ENCODE measurements around the gene GFRAL. TPM values are rescaled to one million over a fixed set of nuclear protein-coding genes. Genes with fewer than 3 reads are reported as not detected.

Gene GFRAL
- total RNA-seq, 1 donor from 2014 or later, result not detected

- H3K4me1 Mint-ChIP-seq, result peaks cover 15% of the 10 kb centered on the region
- no peak for DNase-seq (ENCODE audit: low spot score in 2 of 2, unreplicated experiment in 2 of 2)
- no peak for TF ChIP-seq CTCF (IDR thresholded peaks at IDR 0.05; ENCODE audit: unreplicated experiment)
- H3K36me3 Mint-ChIP-seq, result no peaks in the 10 kb centered on the region
- H3K27ac Mint-ChIP-seq, result no peak overlapping the region
- H3K9me3 Mint-ChIP-seq, result no peaks in the 10 kb centered on the region
- no peak overlapping the region for H3K4me3 Mint-ChIP-seq
- no peaks in the 10 kb centered on the region for H3K27me3 Mint-ChIP-seq (ENCODE audit: low read depth)
These were observed 120.6 kb downstream of the GFRAL start for GRCh38 chr6:55447891-55448290.

- Mint-ChIP-seq H3K36me3 (no peaks in the 10 kb centered on the region), H3K27ac (no peak overlapping the region), H3K4me1 (peaks cover 10% of the 10 kb centered on the region), H3K9me3 (no peaks in the 10 kb centered on the region), H3K27me3 (ENCODE audit: low read depth) (no peaks in the 10 kb centered on the region), H3K4me3 (no peak overlapping the region)
- no peak for TF ChIP-seq CTCF (IDR thresholded peaks at IDR 0.05; ENCODE audit: unreplicated experiment)
- DNase-seq (ENCODE audit: low spot score in 2 of 2, unreplicated experiment in 2 of 2), result no peak
These were observed 121.2 kb downstream of the GFRAL start for GRCh38 chr6:55448451-55448850.

- peak overlapping the region; percentile 1 for H3K27ac Mint-ChIP-seq
- peaks cover 10% of the 10 kb centered on the region for H3K4me1 Mint-ChIP-seq
- no peak for DNase-seq (ENCODE audit: low spot score in 2 of 2, unreplicated experiment in 2 of 2)
- TF ChIP-seq CTCF (IDR thresholded peaks at IDR 0.05; ENCODE audit: unreplicated experiment), result no peak
- no peaks in the 10 kb centered on the region for H3K27me3 Mint-ChIP-seq (ENCODE audit: low read depth)
- H3K9me3 Mint-ChIP-seq, result no peaks in the 10 kb centered on the region
- H3K36me3 Mint-ChIP-seq, result no peaks in the 10 kb centered on the region
- H3K4me3 Mint-ChIP-seq, result no peak overlapping the region
These were observed 122.0 kb downstream of the GFRAL start for GRCh38 chr6:55449225-55449624.

GRCh38 chr6:55450005-55450404 is 122.7 kb downstream of the GFRAL start:
- H3K27ac Mint-ChIP-seq, result no peak overlapping the region
- TF ChIP-seq CTCF (IDR thresholded peaks at IDR 0.05; ENCODE audit: unreplicated experiment), result no peak
- H3K4me1 Mint-ChIP-seq, result peaks cover 10% of the 10 kb centered on the region
- no peaks in the 10 kb centered on the region for H3K27me3 Mint-ChIP-seq (ENCODE audit: low read depth)
- H3K36me3 Mint-ChIP-seq, result no peaks in the 10 kb centered on the region
- DNase-seq (ENCODE audit: low spot score in 2 of 2, unreplicated experiment in 2 of 2), result no peak
- no peaks in the 10 kb centered on the region for H3K9me3 Mint-ChIP-seq
- H3K4me3 Mint-ChIP-seq, result no peak overlapping the region

Other genes starting within 250 kb of the GFRAL start
- gene HCRTR2, start 153.0 kb upstream of the GFRAL start, total RNA-seq, result 0.11 to 0.18 TPM in 2 of 3 replicates, not detected in the other

Data from mesothelial cell of epicardium (in vitro differentiated cells).